Activated CD8-positive, alpha-beta memory T cell treated with anti-CD3 and anti-CD28 coated beads for 4 hours (primary cell): Measurements from ENCODE around the gene LTC4S.

Experiments
- DNase-seq, 2 donors: peaks; one replicate each; pipeline ENCODE4 v3.0.0-alpha.2; 2020; ENCODE audit warnings: low read depth in 2 of 2

LTC4S gene

GRCh38 chr5:179812135-179812825, 18.5 kb downstream of the LTC4S start:
- DNase-seq: no peak

- DNase-seq: no peak
These were observed 19.3 kb downstream of the LTC4S start for GRCh38 chr5:179812997-179813607.

GRCh38 chr5:179814090-179814489, 20.3 kb downstream of the LTC4S start:
- DNase-seq: no peak

GRCh38 chr5:179815491-179816249, 21.9 kb downstream of the LTC4S start:
- DNase-seq: no peak

GRCh38 chr5:179816401-179816795, 22.6 kb downstream of the LTC4S start:
- no peak for DNase-seq

GRCh38 chr5:179816796-179817469, 23.1 kb downstream of the LTC4S start:
- DNase-seq: no peak

GRCh38 chr5:179817470-179817840, 23.7 kb downstream of the LTC4S start:
- no peak for DNase-seq

GRCh38 chr5:179817890-179818745, 24.3 kb downstream of the LTC4S start:
- DNase-seq: no peak

GRCh38 chr5:179818746-179819295, 25.0 kb downstream of the LTC4S start:
- DNase-seq: peak; percentile 73 to 78

GRCh38 chr5:179819296-179820126, 25.7 kb downstream of the LTC4S start:
- no peak for DNase-seq

- DNase-seq: no peak
These were observed 26.3 kb downstream of the LTC4S start for GRCh38 chr5:179820127-179820482.

GRCh38 chr5:179820483-179821297, 26.9 kb downstream of the LTC4S start, which contains the start of gene SQSTM1:
Gene SQSTM1, plus strand, starts transcription at chr5:179820905. Its CDS starts 32 bp downstream, at chr5:179820937.
- peak; percentile 51 to 66 for DNase-seq

- DNase-seq: peak; percentile 67 to 73
These were observed 27.7 kb downstream of the LTC4S start for GRCh38 chr5:179821298-179822058.

- no peak for DNase-seq
These were observed 28.3 kb downstream of the LTC4S start for GRCh38 chr5:179822059-179822432.

- no peak for DNase-seq
These were observed 28.7 kb downstream of the LTC4S start for GRCh38 chr5:179822444-179822990.

GRCh38 chr5:179823937-179824744, 30.4 kb downstream of the LTC4S start:
- no peak for DNase-seq

- DNase-seq: no peak
These were observed 30.9 kb downstream of the LTC4S start for GRCh38 chr5:179824745-179825112.
